HG03378 (cell line): ENCODE measurements around the gene GLOD4.
"Not testable (repeated sequence)": the region's sequence is repeated elsewhere in the genome, so short reads cannot be mapped to it uniquely, and the experiment has no call there.

Source experiments
- ATAC-seq: cut with Tn5 transposase; IDR thresholded peaks from one replicate; pipeline ENCODE4 v1.9.1; 2021; ENCODE audit warnings: mild to moderate bottlenecking, moderate library complexity; ENCODE audit not compliant: unreplicated experiment

The GLOD4 gene

DNA sequence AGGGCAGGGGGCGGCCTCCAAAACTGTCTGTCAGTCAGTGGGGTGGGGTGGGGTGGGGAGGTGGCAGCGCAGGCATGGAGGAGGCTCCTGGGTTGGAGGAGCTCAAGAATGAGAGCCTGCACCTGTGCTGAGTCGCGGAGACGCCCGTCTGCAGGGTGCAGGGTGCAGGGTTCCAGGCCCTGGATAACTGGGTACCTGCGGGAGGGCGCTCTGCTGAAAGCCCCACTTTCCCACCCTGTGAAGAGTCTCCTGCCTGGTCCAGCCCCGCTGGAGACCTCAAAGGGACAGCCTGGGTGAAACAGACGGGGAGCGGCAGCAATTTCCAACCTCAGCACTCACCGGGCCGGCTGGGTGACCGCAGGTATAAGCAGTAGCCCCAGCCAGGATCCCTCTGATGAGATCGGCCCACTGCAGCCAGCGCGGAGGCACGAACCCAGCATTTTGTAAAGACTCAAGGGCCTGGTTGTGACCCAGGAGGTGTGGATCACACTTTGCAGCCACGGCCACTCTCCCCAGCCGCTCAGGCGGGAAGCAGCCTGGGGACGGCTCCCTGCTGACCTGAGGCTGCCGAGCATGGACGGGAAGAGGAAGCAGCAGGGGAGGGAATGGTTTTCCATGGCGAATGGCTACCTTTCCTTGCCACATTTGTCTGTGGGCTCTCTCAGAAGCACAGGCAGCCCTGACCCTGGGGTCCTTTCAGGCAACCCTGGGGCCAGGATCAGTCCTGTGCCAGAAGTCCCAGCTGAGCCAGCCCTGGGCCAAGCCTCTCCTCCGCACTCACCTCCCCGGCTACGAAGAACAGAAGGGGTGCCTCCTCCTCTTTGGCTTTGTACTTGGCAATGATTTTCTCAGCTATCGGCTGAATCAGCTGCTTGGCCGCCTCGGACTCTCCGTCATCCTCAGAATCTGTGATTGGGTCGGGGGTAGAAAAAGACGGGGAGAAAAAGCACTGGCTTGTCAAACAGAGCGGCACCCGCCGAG, 21.1 kb upstream of the GLOD4 start:
- no peak for ATAC-seq

- ATAC-seq, result no peak
These were observed 20.4 kb upstream of the GLOD4 start for GRCh38 chr17:802481-802880.

DNA sequence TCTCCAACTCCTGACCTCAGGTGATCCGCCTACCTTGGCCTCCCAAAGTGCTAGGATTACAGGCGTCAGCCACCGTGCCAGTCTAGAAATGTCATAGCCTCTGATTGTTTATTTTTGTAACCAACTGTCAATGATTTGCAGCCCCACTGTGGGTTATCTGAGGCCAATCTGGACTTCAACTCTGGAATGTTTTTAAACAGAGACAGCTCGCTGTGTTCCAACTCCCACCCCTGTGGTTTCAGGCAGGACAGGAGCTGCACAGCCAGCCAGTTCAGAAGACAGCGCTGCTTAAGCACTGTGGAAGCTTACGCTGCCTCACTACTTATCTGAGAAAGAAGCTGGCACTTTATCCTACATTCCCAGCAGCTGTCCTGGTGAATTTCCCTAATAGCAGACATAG, 19.6 kb upstream of the GLOD4 start:
- ATAC-seq, result no peak

DNA sequence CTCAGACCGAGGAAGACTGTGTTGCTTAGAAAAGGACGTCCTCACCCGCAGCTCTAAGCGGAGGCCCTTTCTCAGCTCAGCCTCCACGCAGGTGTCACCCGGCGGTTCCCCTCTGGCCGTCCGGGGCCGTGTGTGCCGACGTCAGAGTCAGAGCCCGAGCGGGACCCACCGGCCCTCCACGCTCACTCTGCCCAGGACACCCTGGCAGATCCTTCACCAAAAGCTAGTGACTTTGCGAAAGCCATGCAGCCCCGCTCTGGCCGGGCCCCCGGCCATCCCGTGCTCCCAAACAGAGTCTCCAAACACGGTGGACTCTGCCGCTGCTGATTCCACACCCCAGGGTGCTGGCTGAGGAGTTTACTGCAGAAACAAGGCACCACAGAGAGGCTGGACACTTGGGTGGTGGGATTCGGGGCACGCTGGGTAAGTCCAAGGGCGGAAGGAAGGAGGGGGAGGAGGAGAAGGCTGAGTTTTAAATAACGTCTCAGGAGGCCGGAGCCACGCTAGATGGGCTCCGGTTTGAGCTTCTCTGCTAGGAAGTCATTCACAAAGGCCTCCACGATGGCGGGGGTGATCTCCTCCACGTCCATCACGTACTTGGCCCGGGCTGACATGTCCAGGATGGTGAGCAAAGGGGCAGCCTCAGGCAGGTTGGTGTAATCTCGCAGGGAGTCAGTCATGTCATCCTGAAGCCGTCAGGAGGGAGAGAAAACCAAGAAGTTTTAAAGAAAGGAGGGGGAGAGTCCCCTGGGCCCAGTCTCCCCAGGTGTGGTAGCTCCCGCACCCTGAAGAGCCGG, 18.6 kb upstream of the GLOD4 start:
- no peak for ATAC-seq

GRCh38 chr17:799261-799660, 17.2 kb upstream of the GLOD4 start:
- ATAC-seq, result no peak

DNA sequence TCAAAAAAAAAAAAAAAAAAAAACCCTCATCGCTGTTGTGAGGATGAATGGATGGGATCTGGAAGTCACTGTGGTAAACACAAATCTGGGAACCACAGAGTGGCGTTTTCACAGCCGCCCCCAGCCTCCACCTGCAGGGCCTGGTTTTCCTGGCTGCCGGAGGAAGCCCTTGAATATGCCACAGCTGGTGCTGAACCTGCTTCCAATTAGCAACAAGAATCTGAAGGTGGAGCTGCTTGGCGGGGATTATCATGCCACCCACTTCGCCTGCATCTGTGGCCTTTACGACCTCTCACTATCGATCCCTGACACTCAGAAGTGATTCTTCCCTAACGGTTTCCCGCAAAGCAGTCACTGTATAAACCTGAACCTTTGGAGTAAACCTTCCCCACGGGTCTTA, 16.2 kb upstream of the GLOD4 start:
- no peak for ATAC-seq

- ATAC-seq, result no peak
These were observed 15.3 kb upstream of the GLOD4 start for GRCh38 chr17:797236-797840.

DNA sequence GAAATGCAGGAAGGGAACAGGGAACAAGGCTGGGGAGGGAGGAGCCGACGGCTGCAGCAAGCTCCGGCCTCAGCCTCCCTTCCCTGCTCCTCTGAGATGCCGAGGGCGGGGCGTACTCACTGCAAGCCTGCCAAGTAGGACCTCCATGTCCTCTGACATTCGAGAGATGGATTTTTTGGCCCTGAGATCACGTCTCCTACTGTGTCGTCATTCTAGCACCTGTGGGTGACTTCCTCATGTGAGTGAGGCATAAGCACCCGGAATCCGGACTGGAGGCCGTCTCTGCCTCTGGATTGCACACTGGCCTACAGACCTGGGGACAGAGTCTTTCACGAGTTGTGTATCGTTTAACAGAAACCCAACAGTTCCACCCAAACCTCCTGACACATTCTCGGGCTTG, 14.5 kb upstream of the GLOD4 start:
- no peak for ATAC-seq

- ATAC-seq, result no peak
These were observed 13.6 kb upstream of the GLOD4 start for GRCh38 chr17:795721-796120.

DNA sequence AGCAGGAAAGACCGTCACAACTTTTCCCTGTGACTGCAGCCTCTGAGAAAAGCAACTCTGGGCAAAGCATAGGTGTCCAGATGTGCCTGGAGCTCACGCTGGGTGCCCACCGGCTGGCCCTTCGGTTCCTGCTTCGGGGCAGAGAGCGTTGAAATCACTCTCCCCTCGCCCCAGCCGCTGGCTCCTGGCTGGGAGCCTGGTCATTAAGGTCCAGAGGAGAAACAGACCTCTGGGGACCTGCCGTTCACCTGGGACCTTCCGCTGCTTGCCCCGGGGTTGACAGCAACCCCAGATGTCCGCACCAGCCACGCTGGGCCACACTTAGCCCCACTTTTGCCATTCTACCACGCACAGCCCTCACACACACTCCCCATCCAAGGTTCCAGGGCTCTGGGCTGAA, 13.2 kb upstream of the GLOD4 start:
- no peak for ATAC-seq

DNA sequence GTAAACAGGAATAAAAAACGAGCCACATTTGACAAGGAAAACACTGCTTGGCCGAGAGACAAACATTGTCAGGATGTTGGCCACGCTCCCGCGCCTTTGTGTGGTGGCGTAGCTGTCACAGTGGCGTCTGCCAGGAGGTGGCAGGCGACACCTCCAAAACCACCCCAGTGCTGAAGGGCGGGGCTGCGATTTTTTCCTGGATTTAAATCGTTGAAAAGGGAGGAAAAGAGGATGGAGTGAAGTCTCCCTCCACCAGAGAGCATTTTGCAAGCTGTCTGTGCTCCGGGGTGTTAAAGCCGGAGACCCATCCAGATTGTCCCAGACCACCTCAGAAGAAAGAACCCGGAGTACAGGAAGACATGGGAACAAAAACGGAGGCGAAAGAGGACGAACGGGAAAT, 12.8 kb upstream of the GLOD4 start:
- ATAC-seq, result no peak

- no peak for ATAC-seq
These were observed 10.2 kb upstream of the GLOD4 start for GRCh38 chr17:792277-792676.

- no peak for ATAC-seq
These were observed 9.7 kb upstream of the GLOD4 start for GRCh38 chr17:791829-792228.

- not testable (repeated sequence) for ATAC-seq
These were observed 8.8 kb upstream of the GLOD4 start for GRCh38 chr17:790874-791247.

- not testable (repeated sequence) for ATAC-seq
These were observed 8.1 kb upstream of the GLOD4 start for GRCh38 chr17:789931-790873.

DNA sequence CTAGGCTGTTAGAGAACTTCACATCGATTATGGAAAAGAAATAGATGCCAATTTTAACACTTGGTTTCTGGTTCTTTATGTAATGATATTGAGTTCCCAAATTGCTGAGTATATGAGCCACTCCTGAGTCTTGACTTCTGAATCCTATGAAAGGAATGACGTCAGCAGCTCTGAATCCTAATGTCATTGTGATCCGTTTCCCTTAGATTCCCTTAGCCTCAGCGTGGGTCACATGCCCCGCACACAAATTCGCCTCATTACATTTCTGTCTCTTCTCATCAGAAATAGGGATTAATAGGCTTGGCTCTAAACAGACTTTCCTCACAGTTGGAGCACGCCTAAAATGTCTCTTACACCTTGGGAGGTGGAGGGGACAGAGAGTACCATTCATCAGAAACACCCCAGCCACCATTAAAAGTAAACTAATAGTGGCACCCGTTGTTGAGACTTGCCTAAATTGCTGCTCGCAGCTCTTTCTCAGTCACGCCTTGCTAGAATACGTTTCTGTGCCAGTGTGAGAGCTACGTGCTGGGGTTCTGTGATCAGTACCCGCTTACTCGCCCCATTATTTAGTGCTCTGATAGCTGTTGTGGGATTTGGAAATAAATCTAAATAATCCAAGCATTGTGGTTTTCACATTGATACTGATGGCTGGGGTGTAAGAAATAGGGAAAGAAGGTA, 7.2 kb upstream of the GLOD4 start:
- no peak for ATAC-seq

GRCh38 chr17:788551-788950, 6.5 kb upstream of the GLOD4 start:
- no peak for ATAC-seq

GRCh38 chr17:787641-788221, 5.7 kb upstream of the GLOD4 start:
- ATAC-seq, result no peak

GRCh38 chr17:785901-786300, 3.8 kb upstream of the GLOD4 start:
- not testable (repeated sequence) for ATAC-seq

GRCh38 chr17:784143-784542, 2.1 kb upstream of the GLOD4 start:
- ATAC-seq, result no peak
